ENCODE data around the gene TRIM66.

TRIM66 gene

DNA sequence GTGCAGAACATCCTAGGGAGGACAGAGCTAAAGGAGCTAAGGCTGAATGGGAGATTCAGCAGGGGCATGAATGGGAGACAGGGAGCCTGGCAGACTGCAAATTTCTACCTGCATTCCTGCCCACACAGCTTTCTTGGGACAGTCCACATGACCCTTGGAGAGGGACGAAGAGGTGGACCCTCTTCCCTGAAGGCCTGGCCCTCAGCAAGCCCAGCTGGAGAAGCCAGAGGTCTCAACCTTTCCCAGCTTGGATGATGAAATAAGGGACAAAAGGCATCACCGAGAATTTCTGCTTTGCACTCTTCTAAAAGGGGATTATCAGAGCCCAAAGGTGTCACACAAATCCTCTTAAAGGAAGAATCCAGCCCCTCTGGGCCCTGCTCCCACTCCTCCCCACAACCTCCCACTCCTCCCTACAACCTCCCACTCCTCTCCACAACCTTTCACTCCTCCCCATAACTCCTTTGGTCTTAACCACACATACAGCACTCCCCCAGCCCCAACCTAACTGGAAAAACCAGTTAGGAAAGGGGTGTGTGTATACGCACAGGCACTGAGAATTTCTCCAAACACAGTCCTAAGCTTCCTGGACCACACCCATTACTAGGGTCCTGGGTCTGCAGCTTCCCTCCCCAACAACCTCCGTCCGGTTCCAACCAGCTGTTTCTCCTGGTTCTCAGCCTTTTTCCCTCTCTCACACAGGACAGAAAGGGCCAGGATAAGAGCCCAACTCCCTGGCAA, 38.6 kb upstream of the TRIM66 start:
- Histone ChIP-seq H3K27me3 (ENCODE audit: control insufficient read depth, insufficient read depth, low read length) (no peaks in the 10 kb centered on the region), H3K9ac (ENCODE audit: low read length) (peak overlapping the region; percentile 27), H3K36me3 (ENCODE audit: control insufficient read depth, insufficient read depth, low read length) (no peaks in the 10 kb centered on the region), H3K4me3 (ENCODE audit: low read length) (no peak overlapping the region), H3K4me1 (ENCODE audit: control insufficient read depth, insufficient read depth, low read length) (peaks cover 68% of the 10 kb centered on the region), H3K27ac (ENCODE audit: low read depth, low read length) (peak overlapping the region; percentile 97)

DNA sequence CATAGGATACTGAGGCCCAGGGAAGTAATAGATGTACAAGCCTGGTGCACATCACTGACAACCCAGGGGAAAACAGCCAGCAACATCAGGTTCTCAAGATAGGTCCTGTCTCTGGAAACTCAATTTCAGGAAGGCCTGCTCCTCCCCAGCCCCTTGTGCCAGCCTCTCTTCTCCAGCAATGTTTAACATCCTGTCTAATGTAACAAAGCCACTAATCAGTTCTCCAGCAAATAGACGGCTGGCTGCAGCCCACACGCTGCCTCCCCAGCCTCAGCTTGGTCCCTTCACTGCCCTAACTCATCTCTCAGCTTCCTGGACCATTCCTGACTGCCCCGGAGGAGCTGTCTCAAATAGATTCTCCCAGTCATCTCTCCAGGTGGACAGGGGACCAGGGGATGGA, 37.9 kb upstream of the TRIM66 start:
- no peak overlapping the region for H3K4me3 ChIP-seq (ENCODE audit: low read length)
- no peaks in the 10 kb centered on the region for H3K36me3 ChIP-seq (ENCODE audit: control insufficient read depth, insufficient read depth, low read length)
- peaks cover 71% of the 10 kb centered on the region for H3K4me1 ChIP-seq (ENCODE audit: control insufficient read depth, insufficient read depth, low read length)
- H3K27ac ChIP-seq (ENCODE audit: low read depth, low read length): peak overlapping the region; percentile 97
- no peaks in the 10 kb centered on the region for H3K27me3 ChIP-seq (ENCODE audit: control insufficient read depth, insufficient read depth, low read length)
- H3K9ac ChIP-seq (ENCODE audit: low read length): no peak overlapping the region

DNA sequence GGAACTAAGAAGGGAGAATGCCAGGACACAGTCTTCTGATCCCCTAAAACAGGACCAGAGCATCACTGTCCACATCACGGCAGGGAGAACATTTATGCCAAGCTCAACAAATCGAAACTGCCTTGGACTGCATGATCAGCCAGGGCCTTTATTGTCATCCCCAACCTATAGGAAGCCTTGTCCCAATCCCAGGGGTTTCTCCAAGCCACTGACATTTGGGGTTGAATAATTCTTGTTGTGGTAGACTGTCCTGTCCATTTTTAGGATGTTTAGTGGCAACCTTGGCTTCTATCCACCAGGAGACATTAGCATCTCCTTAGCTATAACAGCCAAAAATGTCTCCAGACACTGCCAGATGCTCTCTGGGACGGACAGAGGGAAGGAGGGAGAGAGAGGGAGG, 37.3 kb upstream of the TRIM66 start:
- H3K4me3 ChIP-seq (ENCODE audit: low read length): peak overlapping the region; percentile 2
- peak overlapping the region; percentile 97 for H3K27ac ChIP-seq (ENCODE audit: low read depth, low read length)
- peaks cover 76% of the 10 kb centered on the region for H3K4me1 ChIP-seq (ENCODE audit: control insufficient read depth, insufficient read depth, low read length)
- peaks cover 3% of the 10 kb centered on the region for H3K36me3 ChIP-seq (ENCODE audit: control insufficient read depth, insufficient read depth, low read length)
- H3K27me3 ChIP-seq (ENCODE audit: control insufficient read depth, insufficient read depth, low read length): no peaks in the 10 kb centered on the region
- H3K9ac ChIP-seq (ENCODE audit: low read length): no peak overlapping the region

DNA sequence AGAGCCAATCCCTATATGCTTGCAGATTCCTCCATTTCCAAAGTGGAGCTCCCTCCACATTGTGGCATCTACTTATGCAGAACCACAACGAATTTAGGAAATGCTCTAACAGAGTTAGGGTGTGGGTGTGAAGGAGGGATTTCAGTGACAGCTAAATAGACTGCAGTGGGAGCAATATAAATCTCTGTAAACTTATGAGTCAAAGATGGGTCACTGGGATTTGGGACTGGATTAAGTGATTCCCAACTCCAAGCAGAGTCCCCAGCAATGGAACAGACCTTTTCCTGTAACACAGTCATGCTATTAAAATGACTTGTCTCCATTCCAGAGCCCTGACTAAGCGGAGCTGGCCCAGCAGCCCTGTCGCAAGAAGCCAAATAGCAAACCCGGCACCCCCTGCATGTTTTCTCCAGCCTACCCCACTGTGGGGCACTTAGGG, 36.8 kb upstream of the TRIM66 start:
- Histone ChIP-seq H3K36me3 (ENCODE audit: control insufficient read depth, insufficient read depth, low read length) (peaks cover 6% of the 10 kb centered on the region), H3K9ac (ENCODE audit: low read length) (no peak overlapping the region), H3K4me3 (ENCODE audit: low read length) (peak overlapping the region; percentile 10), H3K4me1 (ENCODE audit: control insufficient read depth, insufficient read depth, low read length) (peaks cover 77% of the 10 kb centered on the region), H3K27me3 (ENCODE audit: control insufficient read depth, insufficient read depth, low read length) (no peaks in the 10 kb centered on the region), H3K27ac (ENCODE audit: low read depth, low read length) (peak overlapping the region; percentile 97)

DNA sequence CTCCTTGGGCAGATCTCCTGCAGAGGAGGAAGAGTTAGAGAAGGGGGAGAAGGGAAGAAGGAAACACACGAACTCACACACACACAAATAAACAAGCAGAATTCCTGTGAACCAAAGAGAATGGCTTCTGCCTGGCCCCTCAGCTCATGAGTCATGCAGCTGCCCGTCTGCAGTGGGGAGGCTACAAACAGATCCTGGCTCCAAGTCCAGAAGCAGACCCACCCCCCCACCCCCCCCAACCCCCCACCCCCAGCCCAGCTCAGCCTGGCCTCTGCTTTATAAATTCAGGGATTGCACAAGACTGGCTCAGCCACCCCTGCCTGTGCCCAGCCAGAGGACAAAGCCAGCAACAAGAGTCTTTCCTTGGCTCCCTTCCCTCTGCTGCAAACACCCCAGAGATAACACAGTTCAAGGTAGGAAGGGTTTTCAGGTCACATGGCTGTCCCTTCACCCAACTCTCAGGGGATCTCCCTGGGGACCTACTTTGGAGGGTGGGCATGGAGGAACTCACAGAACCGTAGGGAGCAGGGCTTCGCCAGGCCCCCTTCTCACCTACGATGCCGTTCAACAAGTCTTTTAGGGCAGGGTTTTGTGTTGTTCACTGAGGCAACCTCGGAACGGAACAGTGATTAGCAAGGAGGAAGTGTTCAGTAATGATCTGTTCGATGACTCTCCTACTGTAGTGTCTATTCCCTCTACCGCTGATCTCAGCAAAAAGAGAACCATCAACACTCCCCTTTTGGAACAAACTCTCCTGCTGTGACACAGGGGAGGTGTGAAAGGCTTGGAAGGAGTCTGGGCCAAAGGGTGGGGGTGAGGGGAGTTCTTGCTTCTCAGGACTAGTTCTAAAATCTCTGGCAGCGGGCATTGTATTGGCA, 35.6 kb upstream of the TRIM66 start:
- peaks cover 14% of the 10 kb centered on the region for H3K36me3 ChIP-seq (ENCODE audit: control insufficient read depth, insufficient read depth, low read length)
- peak overlapping the region; percentile 97 for H3K27ac ChIP-seq (ENCODE audit: low read depth, low read length)
- peaks cover 75% of the 10 kb centered on the region for H3K4me1 ChIP-seq (ENCODE audit: control insufficient read depth, insufficient read depth, low read length)
- no peaks in the 10 kb centered on the region for H3K27me3 ChIP-seq (ENCODE audit: control insufficient read depth, insufficient read depth, low read length)
- no peak overlapping the region for H3K9ac ChIP-seq (ENCODE audit: low read length)
- peak overlapping the region; percentile 19 for H3K4me3 ChIP-seq (ENCODE audit: low read length)

DNA sequence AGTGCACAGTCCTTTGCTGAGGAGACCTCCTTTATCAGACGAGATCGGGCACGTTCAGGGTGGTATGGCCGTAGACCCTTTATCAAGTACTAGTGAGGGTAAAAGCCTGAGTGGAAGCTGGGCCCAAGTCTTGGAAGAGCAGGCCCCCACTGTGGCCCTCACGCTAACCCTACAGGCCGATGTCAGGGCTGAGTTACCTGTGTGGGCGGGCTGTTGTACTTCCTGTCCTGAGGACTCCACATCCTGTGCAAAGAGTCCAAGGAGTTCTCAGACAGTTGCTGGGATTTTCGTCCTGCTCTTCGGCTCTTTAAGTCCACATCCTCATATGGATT, 35.0 kb upstream of the TRIM66 start:
- H3K9ac ChIP-seq (ENCODE audit: low read length): no peak overlapping the region
- no peak overlapping the region for H3K4me3 ChIP-seq (ENCODE audit: low read length)
- no peaks in the 10 kb centered on the region for H3K27me3 ChIP-seq (ENCODE audit: control insufficient read depth, insufficient read depth, low read length)
- H3K36me3 ChIP-seq (ENCODE audit: control insufficient read depth, insufficient read depth, low read length): peaks cover 16% of the 10 kb centered on the region
- peaks cover 71% of the 10 kb centered on the region for H3K4me1 ChIP-seq (ENCODE audit: control insufficient read depth, insufficient read depth, low read length)
- peak overlapping the region; percentile 84 for H3K27ac ChIP-seq (ENCODE audit: low read depth, low read length)

DNA sequence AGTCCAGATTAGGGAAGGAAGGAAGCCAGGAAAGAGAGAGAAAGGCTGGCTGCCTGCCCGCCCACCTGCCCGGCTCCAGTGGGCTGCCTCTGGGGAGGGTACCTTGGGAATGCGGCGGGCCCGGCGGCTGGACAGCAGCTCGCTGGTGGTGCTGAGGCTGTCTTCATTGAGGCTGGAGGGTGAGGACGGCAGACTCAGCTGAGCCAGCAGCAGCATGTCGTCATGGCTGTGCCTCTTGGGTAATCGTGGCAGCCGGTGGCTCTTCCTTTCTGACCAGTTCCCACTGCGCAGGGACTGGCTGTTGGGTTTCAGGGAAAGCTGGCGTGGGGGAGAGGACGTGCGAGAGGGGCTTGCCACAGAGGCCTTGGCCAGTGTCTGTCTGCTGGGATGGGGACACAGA, 33.0 kb upstream of the TRIM66 start:
- H3K36me3 ChIP-seq (ENCODE audit: control insufficient read depth, insufficient read depth, low read length): peaks cover 22% of the 10 kb centered on the region
- H3K4me1 ChIP-seq (ENCODE audit: control insufficient read depth, insufficient read depth, low read length): peaks cover 53% of the 10 kb centered on the region
- H3K4me3 ChIP-seq (ENCODE audit: low read length): no peak overlapping the region
- H3K9ac ChIP-seq (ENCODE audit: low read length): no peak overlapping the region
- H3K27me3 ChIP-seq (ENCODE audit: control insufficient read depth, insufficient read depth, low read length): no peaks in the 10 kb centered on the region
- H3K27ac ChIP-seq (ENCODE audit: low read depth, low read length): peak overlapping the region; percentile 60

DNA sequence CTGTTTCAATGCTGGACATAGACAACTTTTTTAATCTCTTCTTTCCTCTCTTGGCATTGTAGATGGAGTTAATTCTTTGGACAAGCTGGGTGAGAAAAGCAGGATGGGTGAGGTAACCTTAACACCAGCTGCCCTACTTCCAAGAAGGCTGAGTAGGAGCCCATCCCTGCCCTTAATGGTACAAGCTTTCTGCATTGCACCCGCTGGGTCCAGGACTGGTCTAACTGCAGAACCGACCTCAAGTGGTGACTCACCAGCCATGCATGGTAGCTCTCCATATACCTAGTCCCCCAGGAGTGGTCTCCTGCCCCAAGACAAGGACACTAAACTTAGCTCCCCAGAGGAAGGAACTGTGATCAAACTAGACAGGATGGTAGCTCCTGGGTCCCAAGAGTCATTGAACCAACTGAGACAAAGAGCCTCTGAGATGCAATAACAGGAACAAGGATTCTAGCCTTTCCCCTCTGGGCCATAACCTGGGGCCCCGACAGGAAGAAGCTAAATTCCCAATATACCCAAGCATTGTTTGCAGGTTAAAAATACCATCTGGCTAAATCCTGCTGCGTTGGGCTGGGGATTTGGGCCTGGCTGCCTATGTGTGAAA, 32.3 kb upstream of the TRIM66 start:
- Histone ChIP-seq H3K36me3 (ENCODE audit: control insufficient read depth, insufficient read depth, low read length) (peaks cover 22% of the 10 kb centered on the region), H3K27me3 (ENCODE audit: control insufficient read depth, insufficient read depth, low read length) (no peaks in the 10 kb centered on the region), H3K4me3 (ENCODE audit: low read length) (no peak overlapping the region), H3K9ac (ENCODE audit: low read length) (no peak overlapping the region), H3K27ac (ENCODE audit: low read depth, low read length) (peak overlapping the region; percentile 60), H3K4me1 (ENCODE audit: control insufficient read depth, insufficient read depth, low read length) (peaks cover 48% of the 10 kb centered on the region)

DNA sequence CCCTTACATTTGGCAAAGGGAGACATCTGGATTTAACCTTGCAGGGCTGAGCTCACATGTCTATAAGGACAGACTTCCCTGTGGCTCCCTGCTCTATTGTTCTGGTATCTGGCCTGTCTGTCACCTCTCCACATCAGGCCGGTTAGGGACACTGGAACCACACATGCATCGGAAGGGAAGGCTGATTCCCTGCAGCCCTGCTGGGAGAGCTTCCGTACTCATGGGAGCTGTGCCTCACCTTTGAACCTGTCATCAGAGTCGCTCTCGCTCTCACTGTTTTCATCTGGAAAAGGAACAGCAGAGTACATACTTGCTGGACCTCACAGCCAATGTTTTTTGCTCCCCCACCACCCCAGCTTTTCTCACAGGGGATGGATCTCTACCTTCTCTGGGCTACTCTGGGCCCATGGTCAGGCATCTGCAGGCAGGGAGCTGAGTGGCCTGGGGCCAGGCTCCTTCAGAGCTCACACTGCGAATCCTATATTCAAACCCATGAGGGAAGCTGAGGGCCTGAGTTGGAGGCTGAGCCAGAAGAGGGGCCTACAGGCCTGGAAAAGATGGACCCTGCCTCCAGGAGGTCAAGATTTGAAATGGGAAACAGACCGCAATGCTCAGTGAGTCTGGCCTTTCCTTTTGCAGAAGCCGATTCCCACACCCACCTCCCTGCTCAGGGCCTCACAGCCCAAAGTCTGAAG, 31.4 kb upstream of the TRIM66 start:
- no peak overlapping the region for H3K4me3 ChIP-seq (ENCODE audit: low read length)
- H3K36me3 ChIP-seq (ENCODE audit: control insufficient read depth, insufficient read depth, low read length): peaks cover 22% of the 10 kb centered on the region
- peak overlapping the region; percentile 60 for H3K27ac ChIP-seq (ENCODE audit: low read depth, low read length)
- H3K27me3 ChIP-seq (ENCODE audit: control insufficient read depth, insufficient read depth, low read length): no peaks in the 10 kb centered on the region
- H3K9ac ChIP-seq (ENCODE audit: low read length): no peak overlapping the region
- H3K4me1 ChIP-seq (ENCODE audit: control insufficient read depth, insufficient read depth, low read length): peaks cover 47% of the 10 kb centered on the region

DNA sequence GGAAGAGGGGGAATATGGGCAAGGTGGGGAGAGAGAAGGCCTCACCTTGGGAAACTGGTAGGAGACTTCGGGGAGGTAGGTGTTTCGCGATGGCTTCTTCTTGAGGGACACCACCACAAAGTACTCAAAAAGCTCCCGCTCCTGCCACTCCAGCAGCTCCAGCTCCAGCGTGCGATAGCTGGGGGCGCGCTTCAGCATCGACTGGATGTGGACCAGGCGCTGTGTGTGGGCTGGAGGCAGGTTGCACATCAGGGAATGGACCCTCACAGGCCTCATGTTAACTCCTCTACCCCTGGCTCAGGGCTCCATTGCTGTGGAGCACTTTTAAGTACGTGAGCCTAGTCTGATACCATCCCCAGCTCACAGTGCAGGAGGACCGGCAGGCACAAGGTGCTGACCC, 30.0 kb upstream of the TRIM66 start:
- no peaks in the 10 kb centered on the region for H3K27me3 ChIP-seq (ENCODE audit: control insufficient read depth, insufficient read depth, low read length)
- H3K4me3 ChIP-seq (ENCODE audit: low read length): no peak overlapping the region
- no peak overlapping the region for H3K9ac ChIP-seq (ENCODE audit: low read length)
- peaks cover 48% of the 10 kb centered on the region for H3K4me1 ChIP-seq (ENCODE audit: control insufficient read depth, insufficient read depth, low read length)
- H3K27ac ChIP-seq (ENCODE audit: low read depth, low read length): peak overlapping the region; percentile 79
- H3K36me3 ChIP-seq (ENCODE audit: control insufficient read depth, insufficient read depth, low read length): peaks cover 22% of the 10 kb centered on the region

DNA sequence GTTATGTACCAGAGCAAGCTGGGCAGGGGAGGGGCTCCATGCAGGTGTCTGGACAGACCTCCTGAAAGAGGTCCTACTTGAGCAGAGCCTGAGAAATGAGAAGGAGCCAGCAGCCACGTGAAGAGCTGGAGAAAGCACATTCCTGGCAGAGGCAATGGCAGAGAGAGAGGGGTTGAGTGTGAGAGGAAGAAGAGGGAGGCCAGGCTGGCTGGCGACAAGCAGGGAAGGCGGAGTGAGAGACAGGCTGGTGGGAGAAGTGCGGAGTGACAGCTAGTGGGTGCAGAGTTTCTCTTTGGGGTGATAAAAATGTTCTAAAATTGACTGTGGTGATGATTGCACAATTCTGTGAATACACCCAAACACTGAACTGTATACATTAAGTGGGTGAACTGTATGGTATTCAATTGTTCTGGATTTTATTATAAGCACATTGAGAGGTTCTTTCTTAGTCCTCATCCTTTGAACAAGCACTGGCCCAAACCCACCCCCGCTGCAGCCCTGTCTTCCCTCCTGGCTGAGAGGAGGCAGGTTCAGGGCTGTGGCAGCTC, 29.5 kb upstream of the TRIM66 start:
- peaks cover 48% of the 10 kb centered on the region for H3K4me1 ChIP-seq (ENCODE audit: control insufficient read depth, insufficient read depth, low read length)
- no peak overlapping the region for H3K4me3 ChIP-seq (ENCODE audit: low read length)
- no peaks in the 10 kb centered on the region for H3K27me3 ChIP-seq (ENCODE audit: control insufficient read depth, insufficient read depth, low read length)
- H3K36me3 ChIP-seq (ENCODE audit: control insufficient read depth, insufficient read depth, low read length): peaks cover 22% of the 10 kb centered on the region
- no peak overlapping the region for H3K9ac ChIP-seq (ENCODE audit: low read length)
- peak overlapping the region; percentile 79 for H3K27ac ChIP-seq (ENCODE audit: low read depth, low read length)

DNA sequence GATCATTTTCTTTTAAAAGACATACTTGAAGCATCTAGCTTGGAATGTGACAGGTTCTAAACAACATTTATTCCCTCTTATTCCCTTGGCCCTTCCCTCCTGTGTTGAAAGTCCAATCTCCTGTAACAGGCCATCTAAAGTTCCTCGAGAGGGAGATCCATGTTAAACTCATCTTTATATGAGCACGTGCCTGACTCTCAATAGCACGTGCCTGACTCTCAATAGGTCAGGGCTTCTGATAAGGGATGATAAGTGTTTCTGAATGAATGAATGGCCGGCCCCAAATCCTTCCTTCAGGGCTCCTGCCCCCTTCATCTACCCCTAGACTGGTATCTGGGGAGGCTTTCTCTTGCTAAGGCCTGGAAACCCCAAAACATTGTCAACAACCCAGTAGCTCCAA, 27.3 kb upstream of the TRIM66 start:
- Histone ChIP-seq H3K27ac (ENCODE audit: low read depth, low read length) (peak overlapping the region; percentile 98), H3K27me3 (ENCODE audit: control insufficient read depth, insufficient read depth, low read length) (no peaks in the 10 kb centered on the region), H3K36me3 (ENCODE audit: control insufficient read depth, insufficient read depth, low read length) (peaks cover 26% of the 10 kb centered on the region), H3K4me1 (ENCODE audit: control insufficient read depth, insufficient read depth, low read length) (peaks cover 44% of the 10 kb centered on the region), H3K4me3 (ENCODE audit: low read length) (no peak overlapping the region), H3K9ac (ENCODE audit: low read length) (no peak overlapping the region)

All from rectal smooth muscle tissue (tissue), 1 donor.